Effector memory CD4-positive, alpha-beta T cell (primary cell): Measurements from ENCODE around the gene ERVFRD-1.
A peak's percentile ranks its signal among the peaks of the same experiment; 100 is the strongest.
"Not testable (repeated sequence)": the region's sequence is repeated elsewhere in the genome, so short reads cannot be mapped to it uniquely, and the experiment has no call there.

Source experiments
- DNase-seq, 3 donors: peaks; one replicate each; pipeline ENCODE4 v3.0.0-alpha.2; 2020
- H3K27ac ChIP-seq: 2 replicates; pipeline ENCODE4 v1.7.0; 2013; ENCODE audit warnings: mild to moderate bottlenecking, low read length, moderate library complexity; ENCODE audit not compliant: insufficient read depth, poor library complexity, severe bottlenecking
- H3K27me3 ChIP-seq: replicated peaks from 2 replicates; pipeline ENCODE4 v1.7.0; 2013; ENCODE audit warnings: mild to moderate bottlenecking, low read length; ENCODE audit not compliant: insufficient read depth, control insufficient read depth, poor library complexity, severe bottlenecking
- H3K36me3 ChIP-seq: 2 replicates; pipeline ENCODE4 v1.7.0; 2013; ENCODE audit warnings: mild to moderate bottlenecking, low read length, moderate library complexity; ENCODE audit not compliant: control insufficient read depth, insufficient read depth
- H3K4me1 ChIP-seq: 2 replicates; pipeline ENCODE4 v1.7.0; 2013; ENCODE audit warnings: low read length, mild to moderate bottlenecking; ENCODE audit not compliant: control insufficient read depth, insufficient read depth, poor library complexity, severe bottlenecking
- H3K4me3 ChIP-seq: 2 replicates; pipeline ENCODE4 v1.7.0; 2013; ENCODE audit warnings: low read length, low read depth, mild to moderate bottlenecking; ENCODE audit not compliant: insufficient read depth, poor library complexity, severe bottlenecking
- H3K9me3 ChIP-seq: 2 replicates; pipeline ENCODE4 v1.7.0; 2013; ENCODE audit warnings: mild to moderate bottlenecking, low read length, moderate library complexity; ENCODE audit not compliant: control insufficient read depth

The ERVFRD-1 gene

DNA sequence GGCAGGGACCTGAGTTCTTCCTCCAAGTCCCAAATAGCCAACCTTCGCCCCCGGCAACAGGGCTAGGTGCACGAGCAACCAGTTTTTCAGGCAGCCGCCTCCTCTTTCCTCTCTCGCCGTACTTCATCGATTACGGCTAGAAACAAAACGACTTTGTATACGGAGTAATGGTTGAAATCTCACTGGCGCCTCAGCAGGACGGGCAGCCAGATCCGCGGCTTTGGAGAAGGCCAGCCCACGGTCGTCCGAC is 18.2 kb downstream of the ERVFRD-1 start:
- DNase-seq, result no peak
- peak overlapping the region; percentile 97 for H3K4me3 ChIP-seq
- H3K27me3 ChIP-seq, result no peaks in the 10 kb centered on the region
- H3K9me3 ChIP-seq, result no peaks in the 10 kb centered on the region
- no peaks in the 10 kb centered on the region for H3K36me3 ChIP-seq
- peaks cover 10% of the 10 kb centered on the region for H3K4me1 ChIP-seq
- H3K27ac ChIP-seq, result peak overlapping the region; percentile 92

DNA sequence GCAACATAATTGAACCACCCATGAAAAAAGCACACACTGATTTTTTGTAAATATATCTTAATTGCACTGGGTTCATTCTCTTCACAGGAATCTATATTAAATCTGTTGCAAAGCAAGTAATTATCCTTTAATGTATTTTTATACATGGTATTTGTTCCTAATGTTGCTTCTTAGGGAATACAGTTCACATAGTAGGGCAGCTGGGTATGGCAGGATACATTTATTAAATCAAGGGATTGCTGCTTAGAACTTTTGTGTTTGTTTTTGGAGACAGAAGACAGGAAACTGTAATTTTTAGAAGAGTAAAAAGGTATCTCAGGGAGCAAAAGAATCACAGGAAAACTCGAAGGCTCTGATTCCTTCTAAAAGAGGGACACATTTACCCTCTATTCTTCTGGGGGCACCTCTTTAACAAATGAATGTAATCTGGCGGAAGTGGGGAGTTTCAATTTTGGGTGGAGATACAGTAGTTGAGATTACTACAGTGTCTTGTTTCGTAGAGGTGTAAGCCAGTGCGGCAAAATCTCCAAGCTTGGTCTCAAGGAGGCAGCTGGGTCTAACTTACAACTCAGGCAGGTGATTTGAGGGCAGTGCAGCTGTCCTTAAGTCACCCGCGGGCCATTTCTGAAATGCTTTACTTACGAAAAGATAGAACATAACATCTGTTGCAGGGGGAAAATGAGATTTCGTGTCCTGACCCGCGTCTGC is 18.7 kb downstream of the ERVFRD-1 start:
- no peaks in the 10 kb centered on the region for H3K36me3 ChIP-seq

DNA sequence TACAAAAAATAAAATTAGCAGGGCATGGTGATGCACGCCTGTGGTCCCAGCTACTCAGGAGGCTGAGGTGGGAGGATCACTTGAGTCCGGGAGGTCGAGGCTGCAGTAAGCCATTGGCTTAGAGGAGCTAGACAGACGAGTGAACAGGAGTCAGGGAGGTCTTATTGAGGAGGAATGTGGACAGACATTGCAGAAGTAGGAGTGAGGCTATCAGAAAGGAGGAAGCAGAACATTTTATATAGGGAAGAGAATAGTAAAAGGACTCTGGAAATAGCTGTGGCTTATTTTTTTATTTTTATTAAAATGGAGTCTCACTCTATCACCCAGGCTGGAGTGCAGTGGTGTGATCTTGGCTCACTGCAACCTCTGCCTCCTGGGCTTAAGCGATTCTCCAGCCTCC is 20.4 kb downstream of the ERVFRD-1 start:
- not testable (repeated sequence) for H3K27me3 ChIP-seq, H3K4me3 ChIP-seq, H3K36me3 ChIP-seq, H3K4me1 ChIP-seq, DNase-seq, H3K27ac ChIP-seq, H3K9me3 ChIP-seq

More for the DNA sequence above, 18.7 kb downstream of the ERVFRD-1 start:
- Histone ChIP-seq H3K9me3 (no peaks in the 10 kb centered on the region), H3K27ac (peak overlapping the region; percentile 92), H3K27me3 (no peaks in the 10 kb centered on the region), H3K4me1 (peaks cover 10% of the 10 kb centered on the region), H3K4me3 (peak overlapping the region; percentile 97)
- no peak for DNase-seq

DNA sequence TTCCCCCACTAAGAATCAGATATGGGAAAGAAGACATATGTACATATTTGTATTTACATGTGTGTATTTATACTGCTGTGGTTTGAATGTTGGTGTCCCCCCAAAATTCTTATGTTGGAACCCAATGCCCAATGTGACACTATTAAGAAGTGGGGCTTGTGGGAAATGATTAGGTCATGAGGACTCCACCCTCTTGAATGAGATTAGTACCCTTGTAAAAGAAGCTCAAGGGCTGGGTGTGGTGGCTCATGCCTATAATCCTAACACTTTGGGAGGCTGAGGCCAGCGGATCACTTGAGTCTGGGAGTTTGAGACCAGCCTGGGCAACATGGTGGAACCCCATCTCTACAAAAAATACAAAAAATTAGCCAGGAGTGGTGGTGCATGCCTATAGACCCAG is 21.8 kb downstream of the ERVFRD-1 start:
- DNase-seq, result no peak
- Histone ChIP-seq H3K9me3 (no peaks in the 10 kb centered on the region), H3K36me3 (no peaks in the 10 kb centered on the region), H3K27ac (no peak overlapping the region), H3K27me3 (no peaks in the 10 kb centered on the region), H3K4me1 (peaks cover 2% of the 10 kb centered on the region), H3K4me3 (no peak overlapping the region)

DNA sequence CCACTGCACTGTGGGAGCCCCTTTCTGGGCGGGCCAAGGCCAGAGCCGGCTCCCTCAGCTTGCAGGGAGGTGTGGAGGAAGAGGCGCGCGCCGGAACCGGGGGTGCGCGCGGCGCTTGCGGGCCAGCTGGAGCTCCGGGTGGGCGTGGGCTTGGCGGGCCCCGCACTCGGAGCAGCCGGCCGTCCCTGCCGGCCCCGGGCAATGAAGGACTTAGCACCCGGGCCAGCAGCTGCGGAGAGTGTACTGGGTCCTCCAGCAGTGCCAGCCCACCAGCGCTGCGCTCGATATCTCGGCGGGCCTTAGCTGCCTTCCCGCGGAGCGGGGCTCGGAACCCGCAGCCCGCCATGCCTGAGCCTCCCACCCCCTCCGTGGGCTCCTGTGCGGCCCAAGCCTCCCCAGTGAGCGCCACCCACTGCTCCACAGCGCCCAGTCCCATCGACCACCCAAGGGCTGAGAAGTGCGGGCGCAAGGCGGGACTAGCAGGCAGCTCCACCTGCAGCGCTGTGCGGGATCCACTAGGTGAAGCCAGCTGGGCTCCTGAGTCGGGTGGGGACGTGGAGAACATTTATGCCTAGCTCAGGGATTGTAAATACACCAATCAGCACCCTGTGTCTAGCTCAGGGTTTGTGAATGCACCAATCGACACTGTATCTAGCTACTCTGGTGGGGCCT is 24.2 kb downstream of the ERVFRD-1 start:
- not testable (repeated sequence) for H3K4me1 ChIP-seq, H3K27me3 ChIP-seq, H3K27ac ChIP-seq, DNase-seq, H3K9me3 ChIP-seq, H3K4me3 ChIP-seq, H3K36me3 ChIP-seq

DNA sequence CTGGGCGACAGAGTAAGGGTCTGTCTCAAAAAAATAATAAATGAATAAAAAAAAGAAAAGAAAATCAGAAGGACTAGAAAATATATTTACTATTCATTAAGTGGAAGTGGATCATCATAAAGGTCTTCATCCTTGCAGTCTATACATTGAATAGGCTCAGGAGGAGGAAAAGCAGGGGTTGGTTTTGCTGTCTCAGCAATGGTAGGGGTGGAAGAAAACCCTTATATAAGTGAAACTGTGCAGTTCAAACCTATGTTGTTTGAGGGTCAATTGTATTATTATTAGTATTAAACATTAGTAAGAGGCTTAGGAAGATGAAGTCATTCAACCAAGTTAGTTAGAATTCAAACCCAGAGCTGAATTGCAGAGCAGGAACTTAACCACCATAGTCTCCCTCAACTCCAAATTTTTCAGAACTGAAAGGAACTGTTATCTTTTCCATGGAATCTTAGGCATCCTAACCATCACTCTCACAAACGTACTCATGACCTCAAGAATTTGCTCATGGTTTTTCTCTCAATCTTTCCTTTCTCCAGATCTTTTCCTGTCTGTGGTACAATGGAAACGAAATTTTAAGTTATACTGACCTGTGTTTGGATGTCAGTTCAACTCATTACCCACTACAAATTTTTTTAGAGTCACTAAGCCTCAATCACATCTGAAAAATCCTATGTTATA is 25.6 kb downstream of the ERVFRD-1 start:
- H3K4me1 ChIP-seq, result no peaks in the 10 kb centered on the region
- H3K4me3 ChIP-seq, result no peak overlapping the region
- DNase-seq, result no peak
- H3K27me3 ChIP-seq, result peaks cover 3% of the 10 kb centered on the region
- H3K9me3 ChIP-seq, result no peaks in the 10 kb centered on the region
- no peaks in the 10 kb centered on the region for H3K36me3 ChIP-seq
- no peak overlapping the region for H3K27ac ChIP-seq

DNA sequence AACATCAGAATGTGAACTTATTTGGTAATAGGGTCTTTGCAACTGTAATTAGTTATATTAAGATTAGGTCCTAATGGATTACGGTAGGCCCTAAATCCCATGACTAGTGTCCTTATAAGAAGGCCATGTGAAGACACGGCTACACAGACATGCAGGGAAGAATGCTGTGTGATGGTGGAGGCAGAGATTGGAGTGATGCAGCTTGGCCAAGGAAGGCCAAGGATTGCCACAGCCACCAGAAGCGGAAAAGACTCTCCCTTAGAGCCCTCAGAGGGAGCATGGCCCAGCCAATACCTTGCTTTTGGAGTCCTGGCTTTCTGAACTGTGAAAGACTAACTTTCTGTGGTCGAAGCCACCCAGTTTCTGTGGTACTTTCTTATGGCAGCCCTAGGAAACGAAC is 27.6 kb downstream of the ERVFRD-1 start:
- Histone ChIP-seq H3K27ac (no peak overlapping the region), H3K36me3 (no peaks in the 10 kb centered on the region), H3K4me3 (no peak overlapping the region), H3K9me3 (no peaks in the 10 kb centered on the region), H3K4me1 (no peaks in the 10 kb centered on the region), H3K27me3 (peaks cover 3% of the 10 kb centered on the region)
- no peak for DNase-seq

DNA sequence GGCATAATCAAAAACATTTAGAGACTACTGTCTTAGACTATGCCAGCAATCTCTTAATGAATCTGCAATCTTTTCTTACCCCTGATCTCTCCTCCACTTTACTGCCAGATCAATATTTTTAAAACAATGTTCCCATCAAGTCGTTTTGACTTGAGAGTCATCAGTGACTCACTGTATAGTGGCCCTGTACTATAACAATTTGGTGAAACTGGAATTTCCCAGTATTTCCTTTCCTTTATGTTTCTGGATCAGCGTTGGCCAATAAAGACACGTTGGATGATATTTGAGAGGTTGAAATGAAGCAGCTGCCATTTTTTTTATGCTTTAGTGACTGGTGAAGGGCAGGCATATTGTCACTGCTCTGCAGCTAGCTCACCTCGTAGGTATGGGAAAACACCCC is 28.0 kb downstream of the ERVFRD-1 start:
- Histone ChIP-seq H3K27ac (no peak overlapping the region), H3K4me3 (no peak overlapping the region), H3K9me3 (no peaks in the 10 kb centered on the region), H3K27me3 (peaks cover 3% of the 10 kb centered on the region), H3K4me1 (no peaks in the 10 kb centered on the region), H3K36me3 (no peaks in the 10 kb centered on the region)
- DNase-seq, result no peak

DNA sequence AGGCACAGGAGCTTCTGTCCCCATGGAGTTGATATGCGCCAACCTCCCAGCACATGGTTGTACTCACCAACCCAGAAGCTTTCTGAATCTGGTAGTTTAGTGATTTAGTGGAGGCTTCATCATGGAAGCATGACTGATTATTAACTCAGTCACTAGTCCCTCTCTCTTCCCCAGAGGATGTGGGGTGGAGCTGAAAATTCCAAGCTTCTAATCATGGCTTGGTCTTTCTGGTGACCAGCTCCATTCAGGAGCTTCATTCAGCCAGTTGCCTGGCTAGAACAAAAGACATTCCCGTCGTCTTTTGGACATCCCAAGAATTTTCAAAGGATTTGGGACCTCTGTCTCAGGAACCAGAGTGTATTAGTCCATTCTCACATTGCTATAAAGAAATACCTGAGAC is 31.2 kb downstream of the ERVFRD-1 start:
- Histone ChIP-seq H3K27me3 (peaks cover 3% of the 10 kb centered on the region), H3K4me3 (no peak overlapping the region), H3K36me3 (no peaks in the 10 kb centered on the region), H3K27ac (no peak overlapping the region), H3K9me3 (no peaks in the 10 kb centered on the region), H3K4me1 (no peaks in the 10 kb centered on the region)
- no peak for DNase-seq

DNA sequence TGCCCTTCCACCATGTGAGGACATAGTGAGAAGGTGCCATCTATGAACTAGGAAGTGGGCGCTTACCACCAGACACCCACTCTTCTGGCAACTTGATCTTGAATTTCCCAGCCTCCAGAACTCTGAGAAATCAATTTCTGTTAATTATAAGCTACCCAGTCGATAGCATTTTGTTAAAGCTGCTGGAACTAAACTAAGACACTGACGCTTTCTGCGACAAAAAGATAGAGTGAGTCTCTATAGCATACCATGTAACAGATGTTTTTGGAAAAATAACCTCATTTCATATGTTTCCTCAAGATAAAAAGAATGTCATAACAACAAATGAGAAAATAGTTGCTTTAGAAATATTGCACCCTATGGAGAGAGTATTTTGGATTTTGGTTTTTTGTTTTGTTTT is 33.3 kb downstream of the ERVFRD-1 start:
- no peak overlapping the region for H3K4me3 ChIP-seq
- H3K27ac ChIP-seq, result no peak overlapping the region
- peaks cover 3% of the 10 kb centered on the region for H3K27me3 ChIP-seq
- no peaks in the 10 kb centered on the region for H3K4me1 ChIP-seq
- no peaks in the 10 kb centered on the region for H3K9me3 ChIP-seq
- H3K36me3 ChIP-seq, result no peaks in the 10 kb centered on the region
- no peak for DNase-seq
